Choroid plexus epithelial cell (primary cell): ENCODE data around the gene SPARCL1.

Source experiments
- DNase-seq: peaks from one replicate; pipeline ENCODE4 v3.0.0-alpha.2; 2010; ENCODE audit warnings: low read depth
- H3K4me3 ChIP-seq: 2 replicates; pipeline ENCODE4 v1.5.1; 2011; ENCODE audit warnings: low read depth, mild to moderate bottlenecking, control low read depth, low read length, moderate library complexity
- TF ChIP-seq, protein P1 (sequence below): conservative IDR thresholded peaks from 2 replicates; pipeline ENCODE4 v1.5.1; 2011; ENCODE audit warnings: low read depth, mild to moderate bottlenecking, control low read depth, inconsistent platforms, low read length, moderate library complexity

The SPARCL1 gene

DNA sequence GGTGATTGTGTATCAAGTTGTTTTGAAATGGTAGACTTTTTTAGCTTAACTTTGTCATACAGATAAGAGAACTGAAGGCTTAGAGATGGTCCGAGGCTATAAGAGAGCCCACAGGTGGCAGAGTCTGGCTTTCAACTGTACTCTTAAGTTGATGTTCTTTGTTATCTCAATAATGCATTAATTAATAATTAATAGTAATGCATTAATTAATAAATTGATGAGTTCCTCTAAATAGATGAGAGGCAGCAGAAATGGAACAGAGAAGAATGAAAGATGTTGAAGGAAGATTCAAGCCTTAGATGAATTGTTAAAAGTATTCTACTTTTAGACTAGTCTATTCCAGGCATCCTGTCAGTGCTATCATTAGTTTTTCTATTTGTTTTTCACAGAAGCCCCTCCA, 84.4 kb downstream of the SPARCL1 start:
- H3K4me3 ChIP-seq: no peak overlapping the region
- no peak for DNase-seq
- TF ChIP-seq, protein P1, sequence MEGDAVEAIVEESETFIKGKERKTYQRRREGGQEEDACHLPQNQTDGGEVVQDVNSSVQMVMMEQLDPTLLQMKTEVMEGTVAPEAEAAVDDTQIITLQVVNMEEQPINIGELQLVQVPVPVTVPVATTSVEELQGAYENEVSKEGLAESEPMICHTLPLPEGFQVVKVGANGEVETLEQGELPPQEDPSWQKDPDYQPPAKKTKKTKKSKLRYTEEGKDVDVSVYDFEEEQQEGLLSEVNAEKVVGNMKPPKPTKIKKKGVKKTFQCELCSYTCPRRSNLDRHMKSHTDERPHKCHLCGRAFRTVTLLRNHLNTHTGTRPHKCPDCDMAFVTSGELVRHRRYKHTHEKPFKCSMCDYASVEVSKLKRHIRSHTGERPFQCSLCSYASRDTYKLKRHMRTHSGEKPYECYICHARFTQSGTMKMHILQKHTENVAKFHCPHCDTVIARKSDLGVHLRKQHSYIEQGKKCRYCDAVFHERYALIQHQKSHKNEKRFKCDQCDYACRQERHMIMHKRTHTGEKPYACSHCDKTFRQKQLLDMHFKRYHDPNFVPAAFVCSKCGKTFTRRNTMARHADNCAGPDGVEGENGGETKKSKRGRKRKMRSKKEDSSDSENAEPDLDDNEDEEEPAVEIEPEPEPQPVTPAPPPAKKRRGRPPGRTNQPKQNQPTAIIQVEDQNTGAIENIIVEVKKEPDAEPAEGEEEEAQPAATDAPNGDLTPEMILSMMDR: no peak

DNA sequence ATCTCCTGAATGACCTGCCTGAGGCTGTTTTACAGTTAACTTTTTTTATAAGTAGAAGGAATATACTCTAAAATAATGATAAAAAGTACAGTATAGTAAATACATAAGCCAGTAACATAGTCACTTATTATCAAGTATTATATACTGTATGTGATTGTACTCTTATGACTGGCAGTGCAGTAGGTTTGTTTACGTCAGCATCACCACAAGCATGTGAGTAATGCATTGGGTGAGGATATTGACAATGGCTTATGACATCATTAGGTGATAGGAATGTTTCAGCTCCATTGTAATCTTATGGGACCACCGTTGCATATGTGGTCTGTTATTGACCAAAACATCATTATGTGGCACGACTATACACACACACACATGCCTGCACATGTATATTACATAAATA, 86.3 kb downstream of the SPARCL1 start:
- TF ChIP-seq, protein P1: no peak
- peak; percentile 24 for DNase-seq
- no peak overlapping the region for H3K4me3 ChIP-seq

DNA sequence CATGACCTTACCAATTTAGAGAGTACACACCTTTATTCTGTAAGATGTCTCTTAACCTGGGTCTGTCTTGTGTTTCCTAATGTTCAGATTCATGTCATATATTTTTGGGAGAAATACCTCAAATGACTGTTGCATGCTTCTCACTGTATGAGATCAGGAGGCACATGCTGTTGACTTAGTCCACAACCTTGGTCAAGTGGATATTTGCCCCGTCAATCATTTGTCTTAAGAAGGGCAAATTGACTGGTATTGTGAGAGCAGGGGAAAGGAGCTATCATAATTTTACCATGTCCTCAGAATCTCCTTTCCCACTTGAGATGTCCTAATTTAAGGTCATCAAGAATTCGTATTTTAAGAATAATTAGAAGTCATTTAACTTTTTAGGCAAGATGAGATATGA, 95.8 kb downstream of the SPARCL1 start:
- H3K4me3 ChIP-seq: no peak overlapping the region
- no peak for DNase-seq
- TF ChIP-seq, protein P1: no peak

DNA sequence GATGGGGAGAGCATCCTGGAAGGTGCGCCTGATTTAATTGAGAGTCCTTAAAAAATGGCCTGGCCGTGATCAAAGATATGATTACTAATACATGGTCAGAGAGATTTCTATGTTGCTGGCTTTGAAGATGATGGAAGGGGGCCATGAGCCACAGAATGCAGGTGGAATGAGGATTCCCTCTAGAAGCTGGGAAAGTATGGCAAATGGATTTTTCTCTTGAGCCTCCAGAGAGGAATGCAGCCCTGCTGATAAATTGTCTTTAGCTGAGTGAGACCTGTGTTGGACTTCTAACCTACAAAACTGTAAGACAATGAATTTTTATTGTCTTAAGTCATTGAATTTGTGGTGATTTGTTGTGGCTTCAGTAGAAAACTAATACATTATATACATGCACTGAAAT, 99.1 kb downstream of the SPARCL1 start:
- TF ChIP-seq, protein P1: no peak
- H3K4me3 ChIP-seq: no peak overlapping the region
- DNase-seq: no peak

DNA sequence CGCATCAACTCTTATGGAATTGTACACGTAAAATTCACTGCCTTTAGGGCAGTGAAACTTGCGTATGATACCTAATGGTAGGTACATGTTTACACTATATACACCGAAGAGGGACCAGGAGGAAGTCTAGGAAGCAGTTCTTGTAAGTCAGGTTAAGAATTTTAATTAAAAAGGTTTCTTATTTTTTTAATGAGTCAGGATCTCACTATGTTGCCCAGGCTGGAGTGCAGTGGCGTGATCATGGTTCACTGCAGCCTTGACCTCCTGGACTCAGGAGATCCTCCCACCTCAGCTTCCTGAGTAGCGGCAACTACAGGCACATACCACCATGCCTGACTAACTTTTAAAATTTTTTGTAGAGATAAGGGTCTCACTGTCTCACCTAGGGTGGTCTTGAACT, 100.2 kb downstream of the SPARCL1 start:
- no peak for DNase-seq
- H3K4me3 ChIP-seq: no peak overlapping the region
- TF ChIP-seq, protein P1: no peak

DNA sequence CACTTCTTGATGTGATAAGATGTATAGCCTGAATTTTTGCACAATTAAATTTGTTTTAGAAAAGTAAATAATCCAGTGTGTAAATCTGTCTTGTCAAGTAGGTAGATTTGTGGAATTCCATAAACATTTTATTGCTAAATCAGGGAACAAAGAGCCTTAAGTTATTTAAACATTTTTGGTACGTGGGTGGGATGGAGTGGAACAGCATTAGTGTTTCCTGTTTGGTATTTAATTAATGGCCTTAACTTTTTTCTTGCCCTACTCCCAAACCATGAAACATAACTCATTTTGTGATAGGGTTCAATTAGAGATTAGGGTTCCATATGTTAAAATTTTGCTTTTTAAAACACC, 101.7 kb downstream of the SPARCL1 start:
- H3K4me3 ChIP-seq: no peak overlapping the region
- no peak for DNase-seq
- TF ChIP-seq, protein P1: no peak

DNA sequence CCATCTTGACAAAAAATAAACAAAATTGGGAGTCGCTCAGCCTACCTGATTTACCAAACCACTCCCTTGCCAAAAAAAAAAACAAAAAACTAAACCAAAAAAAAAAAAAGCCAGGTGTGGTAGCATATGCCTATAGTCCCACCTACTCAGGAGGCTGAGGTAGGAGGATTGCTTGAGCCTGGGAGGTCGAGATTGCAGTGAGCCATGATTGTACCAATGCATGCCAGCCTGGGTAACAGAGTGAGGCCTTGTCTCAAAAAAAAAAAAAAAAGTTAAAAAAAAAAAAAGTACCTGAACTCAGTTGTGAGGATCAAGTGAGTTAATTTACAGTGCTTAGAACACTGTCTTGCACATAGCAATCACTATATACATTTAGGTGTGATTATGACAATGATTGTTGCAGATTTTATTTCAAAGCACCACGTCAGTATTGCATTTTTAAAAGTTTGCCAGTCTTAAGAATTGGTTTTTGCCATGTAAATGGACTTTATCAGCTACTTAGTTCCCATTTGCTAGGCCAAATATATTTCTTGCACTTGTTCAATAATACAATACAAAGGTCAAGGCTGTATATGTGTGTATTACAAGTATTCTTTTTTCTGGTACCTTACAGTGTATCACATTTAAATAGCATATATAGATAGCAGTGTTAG, 102.2 kb downstream of the SPARCL1 start:
- H3K4me3 ChIP-seq: no peak overlapping the region
- no peak for DNase-seq
- TF ChIP-seq, protein P1: no peak
